ENCODE data around the gene TBCD. TPM values are rescaled to one million over a fixed set of nuclear protein-coding genes. Genes with fewer than 3 reads are reported as not detected.

The TBCD gene
- total RNA-seq, 3 donors from 2014 or later: 45.4 to 65.9 (median 53.3) TPM

DNA sequence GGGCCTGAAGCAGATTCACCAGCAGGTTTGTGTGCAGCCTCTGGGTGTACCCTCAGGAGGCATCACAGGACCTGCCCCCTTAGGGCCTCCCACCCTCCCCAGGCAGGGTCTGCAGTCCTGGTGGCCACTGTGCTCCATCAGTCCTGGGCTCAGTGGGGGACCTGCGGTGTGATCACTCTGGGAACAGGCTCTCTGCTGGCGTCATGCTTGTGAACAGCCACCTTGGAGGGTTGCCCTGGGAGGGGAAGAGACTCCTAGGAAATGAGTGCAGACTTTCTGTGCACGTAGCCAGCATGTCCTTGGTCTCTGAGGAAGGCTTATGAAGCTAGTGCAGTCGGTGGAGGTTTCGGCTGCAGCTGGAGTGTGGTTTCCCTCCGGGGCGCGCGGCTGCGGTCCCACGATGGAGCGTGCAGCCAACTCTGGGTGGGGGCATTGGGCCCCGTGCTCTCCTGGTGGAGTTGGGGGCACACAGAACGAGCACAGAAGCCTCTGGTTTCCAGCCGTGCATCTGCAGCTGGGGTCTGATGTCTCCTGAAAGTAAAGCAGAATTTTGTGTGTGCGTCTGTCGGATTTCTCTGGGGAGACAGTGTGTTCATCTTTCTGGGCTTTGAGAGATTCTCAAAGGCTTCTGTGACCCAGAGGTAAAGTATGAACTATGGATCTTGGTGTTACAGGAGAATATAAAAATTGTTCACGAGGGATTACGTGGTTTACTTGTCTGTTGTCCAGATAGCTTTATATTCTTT, 156.1 kb downstream of the TBCD start:
- intact Hi-C loops (cut with DNase I; ENCODE audit: low total_unique reads): no loop called here
- Histone ChIP-seq H3K27ac (no peak overlapping the region), H3K36me3 (no peaks in the 10 kb centered on the region)

DNA sequence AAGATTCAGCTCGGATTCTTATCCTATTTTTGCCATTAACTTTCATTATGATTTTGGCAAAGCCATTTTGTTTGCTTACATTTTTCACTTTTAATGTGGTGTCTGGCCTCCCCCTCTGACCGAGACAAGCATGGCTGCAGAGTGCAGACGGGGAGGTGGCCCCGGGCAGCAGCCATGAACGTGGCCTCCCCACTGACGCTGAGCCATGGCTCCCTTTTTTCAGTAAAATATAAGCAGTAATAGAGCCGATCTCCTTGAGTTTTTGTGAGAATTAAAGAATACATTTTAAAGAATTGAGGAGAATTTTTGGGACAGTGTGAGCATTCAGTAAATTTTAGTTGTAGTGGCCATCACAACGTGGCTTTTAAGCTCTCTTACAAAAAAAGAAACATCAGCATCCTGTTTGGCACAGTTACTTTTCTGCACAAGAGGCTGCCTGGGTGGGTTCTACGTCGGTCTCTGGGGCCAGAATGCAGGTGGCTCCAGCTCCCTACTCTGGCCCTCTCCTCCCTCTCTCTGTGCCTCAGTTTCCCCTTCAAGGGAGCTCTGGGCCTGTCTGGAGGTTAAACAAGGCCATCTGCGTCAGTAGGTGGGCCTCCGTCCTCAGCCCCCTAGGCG, 156.8 kb downstream of the TBCD start:
- H3K27ac ChIP-seq: no peak overlapping the region
- no peaks in the 10 kb centered on the region for H3K27me3 ChIP-seq
- intact Hi-C loops (cut with DNase I; ENCODE audit: low total_unique reads): no loop called here
- H3K36me3 ChIP-seq: no peaks in the 10 kb centered on the region
- H3K4me1 ChIP-seq: no peaks in the 10 kb centered on the region
- no peak for DNase-seq (ENCODE audit: low spot score in 2 of 2)
- H3K4me3 ChIP-seq: no peak overlapping the region
- no peaks in the 10 kb centered on the region for H3K9me3 ChIP-seq
- TF ChIP-seq CTCF (IDR thresholded peaks at IDR 0.05) (no peak), POLR2A (IDR thresholded peaks at IDR 0.05) (no peak), POLR2AphosphoS5 (IDR thresholded peaks at IDR 0.05) (no peak)

More for the DNA sequence above, 156.1 kb downstream of the TBCD start:
- Histone ChIP-seq H3K27me3 (no peaks in the 10 kb centered on the region), H3K9me3 (no peaks in the 10 kb centered on the region), H3K4me3 (no peak overlapping the region), H3K4me1 (no peaks in the 10 kb centered on the region)
- no peak for DNase-seq (ENCODE audit: low spot score in 2 of 2)
- TF ChIP-seq CTCF (IDR thresholded peaks at IDR 0.05): no peak
- no peak for TF ChIP-seq POLR2A (IDR thresholded peaks at IDR 0.05)
- no peak for TF ChIP-seq POLR2AphosphoS5 (IDR thresholded peaks at IDR 0.05)

- Histone ChIP-seq H3K27me3 (no peaks in the 10 kb centered on the region), H3K27ac (no peak overlapping the region), H3K36me3 (no peaks in the 10 kb centered on the region), H3K9me3 (no peaks in the 10 kb centered on the region), H3K4me3 (no peak overlapping the region), H3K4me1 (no peaks in the 10 kb centered on the region)
- TF ChIP-seq POLR2A (IDR thresholded peaks at IDR 0.05) (no peak), POLR2AphosphoS5 (IDR thresholded peaks at IDR 0.05) (no peak), CTCF (IDR thresholded peaks at IDR 0.05) (no peak)
- intact Hi-C loops (cut with DNase I; ENCODE audit: low total_unique reads): no loop called here
- DNase-seq (ENCODE audit: low spot score in 2 of 2): no peak
These were observed 157.5 kb downstream of the TBCD start for GRCh38 chr17:82909322-82909904.

DNA sequence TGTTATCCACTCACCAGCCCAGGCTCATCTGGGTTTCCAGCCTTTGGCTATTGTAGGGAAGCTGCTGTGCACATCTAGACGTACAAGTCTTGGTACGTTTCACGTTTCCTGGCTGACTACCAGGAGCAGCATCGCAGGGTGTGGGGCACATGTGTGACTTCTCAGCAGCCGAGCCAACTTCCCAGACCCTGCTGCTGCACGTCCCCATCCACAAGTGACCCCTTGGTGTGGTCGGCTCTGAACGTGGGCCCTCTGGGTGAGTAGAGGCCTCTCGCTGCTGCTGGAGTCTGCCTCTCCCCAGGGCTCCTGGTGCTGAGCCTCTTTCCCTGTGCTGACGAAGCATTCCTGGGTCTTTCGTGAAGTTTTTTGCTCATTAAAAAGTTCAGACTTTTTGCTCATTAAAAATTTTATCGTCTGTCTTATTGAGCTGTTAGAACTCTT, 158.2 kb downstream of the TBCD start:
- Histone ChIP-seq H3K27me3 (no peaks in the 10 kb centered on the region), H3K36me3 (no peaks in the 10 kb centered on the region), H3K27ac (no peak overlapping the region), H3K4me1 (no peaks in the 10 kb centered on the region), H3K4me3 (no peak overlapping the region), H3K9me3 (no peaks in the 10 kb centered on the region)
- TF ChIP-seq CTCF (IDR thresholded peaks at IDR 0.05) (no peak), POLR2AphosphoS5 (IDR thresholded peaks at IDR 0.05) (no peak)
- intact Hi-C loops (cut with DNase I; ENCODE audit: low total_unique reads): loop anchor here (2.0 kb wide), 1 partner anchor 135 kb away; no protein-coding TSS in a partner anchor
- no peak for DNase-seq (ENCODE audit: low spot score in 2 of 2)

- H3K27me3 ChIP-seq: no peaks in the 10 kb centered on the region
- H3K9me3 ChIP-seq: no peaks in the 10 kb centered on the region
- no peak for DNase-seq (ENCODE audit: low spot score in 2 of 2)
- no peaks in the 10 kb centered on the region for H3K36me3 ChIP-seq
- H3K4me1 ChIP-seq: no peaks in the 10 kb centered on the region
- H3K27ac ChIP-seq: no peak overlapping the region
- TF ChIP-seq CTCF (IDR thresholded peaks at IDR 0.05) (no peak), POLR2AphosphoS5 (IDR thresholded peaks at IDR 0.05) (no peak), POLR2A (IDR thresholded peaks at IDR 0.05) (no peak)
- no peak overlapping the region for H3K4me3 ChIP-seq
- intact Hi-C loops (cut with DNase I; ENCODE audit: low total_unique reads): loop anchor here (2.0 kb wide), 1 partner anchor 136 kb away; no protein-coding TSS in a partner anchor
These were observed 158.9 kb downstream of the TBCD start for GRCh38 chr17:82910770-82911169.

Data from breast epithelium (tissue), 4 donors.